GM21447 (cell line): ENCODE data around the gene USP7.
A peak's percentile ranks its signal among the peaks of the same experiment; 100 is the strongest.

ENCODE experiments used
- ATAC-seq: cut with Tn5 transposase; IDR thresholded peaks from one replicate; pipeline ENCODE4 v1.9.1; 2021; ENCODE audit not compliant: unreplicated experiment

The USP7 gene

GRCh38 chr16:8904018-8904430 lies 59.7 kb downstream of the USP7 start:
- ATAC-seq, result no peak

- ATAC-seq, result no peak
Observed at GRCh38 chr16:8903004-8903403, 60.7 kb downstream of the USP7 start.

DNA sequence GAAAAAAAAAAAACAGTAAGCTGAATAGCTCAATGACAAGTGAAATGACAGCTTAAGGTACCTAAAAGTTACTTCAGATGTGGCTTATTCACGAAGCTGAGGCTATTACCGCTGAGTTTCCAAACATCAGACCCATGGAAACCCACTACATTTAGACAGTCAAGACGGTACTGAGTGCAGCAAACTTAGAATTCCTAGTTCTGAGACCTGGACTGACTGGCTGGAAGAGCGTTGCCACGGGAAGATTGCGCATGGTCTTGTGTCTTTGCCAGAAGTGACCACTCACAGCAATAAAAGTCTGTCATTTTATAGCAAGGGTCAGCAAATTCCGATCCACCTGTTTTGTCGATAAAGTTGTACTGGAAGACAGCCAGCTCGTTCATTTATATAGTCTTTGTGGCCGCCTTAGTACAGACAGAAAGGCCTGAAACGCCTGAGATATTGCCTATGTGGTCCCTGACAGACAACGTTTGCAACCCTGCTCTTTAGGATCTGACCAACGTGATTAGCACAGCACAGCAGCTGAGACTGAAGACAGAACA lies 62.3 kb downstream of the USP7 start:
- no peak for ATAC-seq

GRCh38 chr16:8900343-8900742 lies 63.4 kb downstream of the USP7 start:
- ATAC-seq, result no peak

GRCh38 chr16:8899709-8900317 lies 63.9 kb downstream of the USP7 start:
- ATAC-seq, result no peak

DNA sequence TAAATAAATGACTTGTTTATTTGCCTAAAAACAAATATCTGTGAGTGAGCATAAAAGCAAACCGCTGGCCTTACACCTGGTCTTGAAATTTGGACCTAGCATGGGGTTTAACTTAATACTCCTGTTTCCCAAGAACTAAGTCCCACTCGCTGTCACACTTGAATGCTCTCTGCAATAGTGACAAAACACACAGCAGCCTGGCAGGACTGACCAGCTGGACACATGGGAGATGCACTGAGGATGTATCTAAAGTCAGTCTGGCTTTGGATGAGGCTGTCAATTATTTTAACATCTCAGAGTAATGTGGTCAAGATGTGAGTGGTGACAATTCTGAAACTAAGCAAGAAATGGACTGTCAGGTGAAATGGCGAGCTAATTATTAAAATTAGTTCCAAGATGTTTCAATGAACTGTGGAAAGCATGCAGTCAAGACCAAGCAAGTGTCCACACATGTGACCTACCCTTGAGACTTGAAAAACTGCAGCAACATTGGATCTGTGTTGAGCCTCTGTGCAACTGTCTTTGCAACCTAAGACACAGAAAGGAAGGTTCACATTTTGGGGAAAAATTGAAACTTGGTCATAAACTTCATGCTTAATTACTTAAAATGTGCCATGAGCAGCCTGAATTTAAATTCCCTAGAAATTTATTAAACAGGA lies 64.9 kb downstream of the USP7 start:
- ATAC-seq, result no peak

DNA sequence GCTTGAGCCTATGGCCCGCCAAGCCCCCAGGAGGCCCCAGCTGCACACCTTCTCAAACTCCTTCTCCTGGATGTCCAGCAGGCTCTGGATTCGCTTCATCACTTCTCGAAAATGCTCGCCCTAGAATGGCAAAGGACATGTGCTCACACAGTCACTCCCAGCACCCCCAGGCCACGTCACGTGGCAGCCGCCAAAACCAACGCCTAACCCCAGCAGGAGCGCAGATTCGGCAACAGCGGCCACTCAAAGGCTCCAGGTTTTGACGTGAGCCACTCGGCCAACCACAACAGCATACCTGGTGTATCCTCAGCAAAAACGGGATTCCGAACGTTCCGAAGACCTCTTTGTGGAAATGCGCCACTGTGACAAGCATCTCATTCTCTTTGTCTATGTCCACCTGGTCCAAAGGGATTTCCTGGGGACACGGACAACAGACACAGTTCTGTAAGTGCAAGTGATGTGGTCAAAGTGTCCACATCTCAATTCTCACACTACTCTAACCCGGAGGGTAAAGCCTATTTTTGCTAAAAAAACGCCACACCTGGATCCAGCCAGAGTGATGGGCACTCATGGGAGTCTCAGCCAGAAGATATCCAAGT lies 68.9 kb downstream of the USP7 start:
- no peak for ATAC-seq

DNA sequence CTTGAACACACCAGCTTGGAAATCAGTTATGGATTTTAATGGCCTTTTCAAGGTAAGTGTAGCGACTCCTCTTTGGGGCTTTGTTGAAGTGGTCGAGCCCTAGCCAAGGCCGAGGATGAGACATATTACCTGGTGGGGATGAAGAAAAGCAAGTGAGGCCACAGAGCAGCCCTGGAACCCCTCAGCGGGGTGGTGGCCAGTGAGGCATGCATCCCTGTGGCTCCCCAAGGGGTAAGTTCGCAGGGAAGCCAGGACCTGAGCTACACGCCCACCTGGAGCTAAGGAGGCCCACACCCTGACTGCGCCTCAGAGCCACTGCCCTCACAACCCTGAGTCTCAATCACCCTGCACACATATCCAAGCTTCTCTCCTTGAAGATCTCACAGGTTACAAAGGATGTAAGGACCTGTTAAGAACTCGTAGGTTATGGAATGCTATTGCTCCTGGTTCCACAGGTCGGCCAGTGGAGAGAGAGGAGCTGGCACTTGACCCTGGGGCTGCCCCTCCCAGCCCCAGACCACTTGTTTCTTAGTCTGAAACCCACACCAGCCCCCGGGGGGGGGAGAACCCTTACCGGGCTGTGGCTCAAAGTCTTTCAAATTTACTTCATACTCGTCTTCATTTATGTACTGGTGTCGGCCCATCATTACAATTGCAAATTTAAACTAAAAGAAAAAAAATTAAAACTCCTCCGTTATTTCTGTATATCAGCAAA lies 69.6 kb downstream of the USP7 start:
- no peak for ATAC-seq

GRCh38 chr16:8893426-8893825 lies 70.3 kb downstream of the USP7 start:
- no peak for ATAC-seq

DNA sequence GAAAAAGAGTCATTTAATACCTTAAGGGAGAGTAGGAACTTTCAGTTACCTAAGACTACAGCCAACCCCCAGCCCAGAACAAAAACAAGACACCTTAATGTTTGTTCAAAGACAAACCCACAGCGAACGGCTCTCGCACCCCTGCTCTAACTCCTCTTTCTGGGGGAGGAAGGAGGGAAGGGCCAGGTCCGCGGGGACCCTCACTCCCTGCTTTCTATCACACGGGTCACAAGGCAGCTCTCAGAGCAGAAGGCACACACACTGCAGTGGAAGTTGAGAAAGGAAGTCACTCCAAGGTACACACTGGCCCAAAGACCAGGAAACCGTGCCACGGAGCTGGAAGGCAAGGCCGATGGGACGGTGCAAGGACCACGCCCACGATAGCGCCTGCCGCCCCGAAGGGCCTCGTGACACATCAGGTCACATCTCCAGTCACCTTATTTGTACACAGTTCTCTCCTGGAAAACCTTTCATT lies 71.6 kb downstream of the USP7 start:
- ATAC-seq, result peak; percentile 20

- no peak for ATAC-seq
Observed at GRCh38 chr16:8890549-8890921, 73.2 kb downstream of the USP7 start.

- ATAC-seq, result no peak
Observed at GRCh38 chr16:8889893-8890548, 73.7 kb downstream of the USP7 start.

- ATAC-seq, result no peak
Observed at GRCh38 chr16:8888951-8889892, 74.5 kb downstream of the USP7 start.

- no peak for ATAC-seq
Observed at GRCh38 chr16:8887952-8888560, 75.7 kb downstream of the USP7 start.

- ATAC-seq, result no peak
Observed at GRCh38 chr16:8887431-8887765, 76.3 kb downstream of the USP7 start.

- ATAC-seq, result no peak
Observed at GRCh38 chr16:8886593-8887430, 76.9 kb downstream of the USP7 start.

GRCh38 chr16:8885674-8886592 lies 77.8 kb downstream of the USP7 start:
- no peak for ATAC-seq
